Prostate gland (tissue), 2 donors: ENCODE data around the gene B3GAT1. TPM values are rescaled to one million over a fixed set of nuclear protein-coding genes. Genes with fewer than 3 reads are reported as not detected.

Source experiments
- DNase-seq: peaks from one replicate; pipeline ENCODE4 v3.0.0-alpha.2; 2019; ENCODE audit warnings: low spot score
- H3K27ac ChIP-seq, 2 donors: fragments of 200-600 bp; sonication (generic); 2 replicates each; pipeline ENCODE4 v1.5.1; 2017 to 2019
- H3K27me3 ChIP-seq: fragments of 200-600 bp; sonication (generic); replicated peaks from 2 replicates; pipeline ENCODE4 v1.5.1; 2019; ENCODE audit not compliant: insufficient read depth
- H3K36me3 ChIP-seq, 2 donors: fragments of 200-600 bp; sonication (generic); 1 replicate in 1 of 2; 2 replicates in 1 of 2; pipeline versions ENCODE4 v1.5.1 to v1.8.1; 2017 to 2019
- H3K4me1 ChIP-seq: fragments of 200-600 bp; sonication (generic); replicated peaks from 2 replicates; pipeline ENCODE4 v1.5.1; 2019
- H3K4me3 ChIP-seq, 2 donors: fragments of 200-600 bp; sonication (generic); 2 replicates each; pipeline ENCODE4 v1.5.1; 2017 to 2019
- H3K9me3 ChIP-seq: fragments of 200-600 bp; sonication (generic); 2 replicates; pipeline ENCODE4 v1.5.1; 2017
- POLR2A ChIP-seq: fragments of 450-650 bp; IDR thresholded peaks from one replicate; pipeline ENCODE4 v1.6.1; 2016; ENCODE audit warnings: antibody characterized with exemption, mild to moderate bottlenecking
- POLR2AphosphoS5 ChIP-seq: sonication (generic); formaldehyde crosslinking; IDR thresholded peaks from one replicate; pipeline ENCODE4 v1.6.1; 2017; ENCODE audit warnings: antibody characterized with exemption
- whole genome bisulfite sequencing: methylation state at CpG from one replicate; pipeline ENCODE4 v1.1.5; 2018; 5-methylcytosine and 5-hydroxymethylcytosine counted together
- intact Hi-C: fragments of 100-400 bp; cut with DNase I; formaldehyde crosslinking; loops from one replicate; pipeline ENCODE4 v1.14.2; 2022
- total RNA-seq, 2 donors: library from RNA; depleted of rRNA; stranded (reverse); fragments of >200 nt; gene quantifications; one replicate each; pipeline ENCODE4 v1.1.0, GENCODE V29; 2016
- TF ChIP-seq, protein P1 (sequence below), 4 experiments: fragments of 200-600 bp in 2 of 4; fragments of 450-650 bp in 2 of 4; sonication (generic) in 2 of 4; IDR thresholded peaks; 1 replicate in 3 of 4; 2 replicates in 1 of 4; pipeline ENCODE4 v1.5.1; 2016 to 2019; ENCODE audit warnings: antibody characterized with exemption in 4 of 4, mild to moderate bottlenecking in 2 of 4, moderate library complexity in 2 of 4

The B3GAT1 gene
- total RNA-seq, 2 donors from 2014 or later, result 3.9 to 4.9 TPM

- TF ChIP-seq, protein P1, sequence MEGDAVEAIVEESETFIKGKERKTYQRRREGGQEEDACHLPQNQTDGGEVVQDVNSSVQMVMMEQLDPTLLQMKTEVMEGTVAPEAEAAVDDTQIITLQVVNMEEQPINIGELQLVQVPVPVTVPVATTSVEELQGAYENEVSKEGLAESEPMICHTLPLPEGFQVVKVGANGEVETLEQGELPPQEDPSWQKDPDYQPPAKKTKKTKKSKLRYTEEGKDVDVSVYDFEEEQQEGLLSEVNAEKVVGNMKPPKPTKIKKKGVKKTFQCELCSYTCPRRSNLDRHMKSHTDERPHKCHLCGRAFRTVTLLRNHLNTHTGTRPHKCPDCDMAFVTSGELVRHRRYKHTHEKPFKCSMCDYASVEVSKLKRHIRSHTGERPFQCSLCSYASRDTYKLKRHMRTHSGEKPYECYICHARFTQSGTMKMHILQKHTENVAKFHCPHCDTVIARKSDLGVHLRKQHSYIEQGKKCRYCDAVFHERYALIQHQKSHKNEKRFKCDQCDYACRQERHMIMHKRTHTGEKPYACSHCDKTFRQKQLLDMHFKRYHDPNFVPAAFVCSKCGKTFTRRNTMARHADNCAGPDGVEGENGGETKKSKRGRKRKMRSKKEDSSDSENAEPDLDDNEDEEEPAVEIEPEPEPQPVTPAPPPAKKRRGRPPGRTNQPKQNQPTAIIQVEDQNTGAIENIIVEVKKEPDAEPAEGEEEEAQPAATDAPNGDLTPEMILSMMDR (IDR thresholded peaks at IDR 0.05), result no peak
- TF ChIP-seq POLR2AphosphoS5 (no peak), POLR2A (no peak)
- Histone ChIP-seq H3K4me3 (no peak overlapping the region), H3K27ac (no peak overlapping the region), H3K27me3 (no peaks in the 10 kb centered on the region), H3K4me1 (no peaks in the 10 kb centered on the region), H3K9me3 (no peaks in the 10 kb centered on the region), H3K36me3 (no peaks in the 10 kb centered on the region)
- intact Hi-C loops, result no loop called here
- WGBS, result 90% methylated on average over 8 of the region's 8 CpGs
- no peak for DNase-seq
Measured at GRCh38 chr11:134357545-134357839, 54.5 kb downstream of the B3GAT1 start.

GRCh38 chr11:134356656-134357544, 55.1 kb downstream of the B3GAT1 start:
- TF ChIP-seq POLR2AphosphoS5, result no peak
- TF ChIP-seq POLR2A, result no peak
- TF ChIP-seq, protein P1 (IDR thresholded peaks at IDR 0.05), result no peak
- Histone ChIP-seq H3K36me3 (no peaks in the 10 kb centered on the region), H3K4me3 (no peak overlapping the region), H3K27ac (peak overlapping the region; percentile 66 to 85), H3K9me3 (no peaks in the 10 kb centered on the region), H3K27me3 (no peaks in the 10 kb centered on the region), H3K4me1 (no peaks in the 10 kb centered on the region)
- no peak for DNase-seq
- 92% methylated on average over 21 of the region's 21 CpGs for WGBS
- intact Hi-C loops, result no loop called here

DNA sequence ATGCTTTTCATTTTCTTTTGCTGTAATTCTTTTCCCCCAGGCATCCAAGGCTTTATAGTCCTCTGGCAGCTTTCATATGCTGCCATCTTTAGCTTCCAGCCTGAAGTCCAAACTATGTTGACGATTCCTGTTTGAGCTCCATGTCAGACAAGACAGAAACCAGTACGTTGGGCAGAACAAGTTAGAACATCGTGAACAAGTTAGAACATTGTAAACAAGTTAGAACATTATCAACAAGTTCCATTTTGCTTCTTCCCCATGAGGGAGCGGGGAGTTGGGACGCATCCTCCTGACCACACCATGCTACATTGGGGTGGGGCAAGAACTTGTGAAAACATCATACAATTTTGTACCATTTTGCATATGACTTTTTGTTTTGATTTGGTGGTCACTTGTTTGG, 56.4 kb downstream of the B3GAT1 start:
- intact Hi-C loops, result no loop called here
- TF ChIP-seq, protein P1 (IDR thresholded peaks at IDR 0.05), result no peak
- no peak for TF ChIP-seq POLR2A
- peak; percentile 92 for TF ChIP-seq POLR2AphosphoS5
- DNase-seq, result peak; percentile 51
- Histone ChIP-seq H3K27me3 (no peaks in the 10 kb centered on the region), H3K4me3 (no peak overlapping the region), H3K27ac (peak overlapping the region; percentile 66 to 85), H3K36me3 (no peaks in the 10 kb centered on the region), H3K9me3 (no peaks in the 10 kb centered on the region), H3K4me1 (no peaks in the 10 kb centered on the region)
- WGBS, result 41% methylated on average over 5 of the region's 5 CpGs

- no peak for DNase-seq
- intact Hi-C loops, result no loop called here
- Histone ChIP-seq H3K4me3 (no peak overlapping the region), H3K36me3 (no peaks in the 10 kb centered on the region), H3K27me3 (no peaks in the 10 kb centered on the region), H3K4me1 (no peaks in the 10 kb centered on the region), H3K9me3 (no peaks in the 10 kb centered on the region), H3K27ac (peak overlapping the region; percentile 66 to 85)
- 68% methylated on average over 2 of the region's 2 CpGs for WGBS
- TF ChIP-seq POLR2AphosphoS5 (no peak), POLR2A (no peak)
- TF ChIP-seq, protein P1 (IDR thresholded peaks at IDR 0.05), result no peak
Measured at GRCh38 chr11:134355136-134355535, 56.9 kb downstream of the B3GAT1 start.

- H3K4me1 ChIP-seq, result no peaks in the 10 kb centered on the region
- H3K4me3 ChIP-seq, result no peak overlapping the region
- WGBS, result 93% methylated on average over 2 of the region's 2 CpGs
- intact Hi-C loops, result no loop called here
- H3K27me3 ChIP-seq, result no peaks in the 10 kb centered on the region
- no peaks in the 10 kb centered on the region for H3K9me3 ChIP-seq
- TF ChIP-seq, protein P1 (IDR thresholded peaks at IDR 0.05), result no peak
- no peak for TF ChIP-seq POLR2AphosphoS5
- TF ChIP-seq POLR2A, result no peak
- DNase-seq, result no peak
- H3K36me3 ChIP-seq, result no peaks in the 10 kb centered on the region
- no peak overlapping the region for H3K27ac ChIP-seq
Measured at GRCh38 chr11:134352111-134352510, 59.9 kb downstream of the B3GAT1 start.
